WTC11 (cell line): Measurements from ENCODE around the gene TMEM231. TPM values are rescaled to one million over a fixed set of nuclear protein-coding genes. Genes with fewer than 3 reads are reported as not detected.
A peak's percentile ranks its signal among the peaks of the same experiment; 100 is the strongest.

Experiments
- ATAC-seq: fragments of 200-7000 bp; cut with Tn5 transposase; 2 replicates; pipeline ENCODE4 v1.10.0; 2021; ENCODE audit warnings: mild to moderate bottlenecking, moderate library complexity
- CTCF ChIA-PET: fragments of 300-600 bp; sonication (Branson Sonifier 250); formaldehyde crosslinking; loops from one replicate; lab custom pipeline; 2021; ENCODE audit warnings: antibody characterized with exemption; lab: Charles Lee
- POLR2A ChIA-PET: fragments of 350-600 bp; sonication (Branson Sonifier 250); formaldehyde crosslinking; loops from one replicate; lab custom pipeline; 2021; ENCODE audit warnings: antibody characterized with exemption; lab: Charles Lee
- DNase-seq: peaks from one replicate; pipeline ENCODE4 v3.0.0; 2021; ENCODE audit warnings: low spot score
- H3K27ac Mint-ChIP-seq: 2 replicates; pipeline ENCODE4 v1.8.0; 2021; ENCODE audit warnings: mixed read lengths
- H3K27me3 Mint-ChIP-seq: 2 replicates; pipeline ENCODE4 v1.8.0; 2021; ENCODE audit warnings: low read depth, mild to moderate bottlenecking, moderate library complexity, mixed read lengths
- H3K36me3 Mint-ChIP-seq: 2 replicates; pipeline ENCODE4 v1.8.0; 2021; ENCODE audit warnings: mixed read lengths
- H3K4me1 Mint-ChIP-seq: 2 replicates; pipeline ENCODE4 v1.8.0; 2022; ENCODE audit warnings: mixed read lengths
- H3K4me3 Mint-ChIP-seq: 2 replicates; pipeline ENCODE4 v1.8.0; 2021; ENCODE audit warnings: mild to moderate bottlenecking, moderate library complexity, mixed read lengths
- H3K9me3 Mint-ChIP-seq: 2 replicates; pipeline ENCODE4 v1.8.0; 2021; ENCODE audit warnings: mixed read lengths
- CREB1 ChIP-seq: sonication (generic); formaldehyde crosslinking; IDR thresholded peaks from 2 replicates; pipeline ENCODE4 v1.8.0; 2023; ENCODE audit warnings: mild to moderate bottlenecking, missing genetic modification reagents
- CREM ChIP-seq: sonication (generic); formaldehyde crosslinking; IDR thresholded peaks from 2 replicates; pipeline ENCODE4 v1.8.1; 2022; ENCODE audit warnings: mild to moderate bottlenecking, missing genetic modification reagents, moderate library complexity
- FOXK1 ChIP-seq: sonication (generic); formaldehyde crosslinking; IDR thresholded peaks from 2 replicates; pipeline ENCODE4 v1.8.0; 2022; ENCODE audit warnings: mild to moderate bottlenecking, moderate library complexity, missing genetic modification reagents
- IRF2 ChIP-seq: sonication (generic); formaldehyde crosslinking; IDR thresholded peaks from 2 replicates; pipeline ENCODE4 v1.8.0; 2022; ENCODE audit warnings: low read depth, missing genetic modification reagents, borderline replicate concordance
- JAZF1 ChIP-seq: fragments of 250-450 bp; sonication (Bioruptor Pico); IDR thresholded peaks from 2 replicates; pipeline ENCODE4 v1.9.0; 2021; ENCODE audit warnings: moderate library complexity, mild to moderate bottlenecking, inconsistent platforms
- JUN ChIP-seq: sonication (generic); formaldehyde crosslinking; IDR thresholded peaks from 2 replicates; pipeline ENCODE4 v1.8.0; 2023; ENCODE audit warnings: mild to moderate bottlenecking, missing genetic modification reagents
- NFYB ChIP-seq: sonication (generic); formaldehyde crosslinking; conservative IDR thresholded peaks from 2 replicates; pipeline ENCODE4 v1.8.0; 2022; ENCODE audit warnings: low read depth, missing genetic modification reagents
- NR1H2 ChIP-seq: sonication (generic); formaldehyde crosslinking; IDR thresholded peaks from 2 replicates; pipeline ENCODE4 v1.9.0; 2021; ENCODE audit warnings: mild to moderate bottlenecking, moderate library complexity, missing genetic modification reagents
- PRRX2 ChIP-seq: fragments of 250-450 bp; sonication (Bioruptor Pico); IDR thresholded peaks from 2 replicates; pipeline ENCODE4 v1.8.0; 2021; ENCODE audit warnings: mild to moderate bottlenecking
- RORB ChIP-seq: fragments of 250-450 bp; sonication (Bioruptor Pico); IDR thresholded peaks from 2 replicates; pipeline ENCODE4 v1.9.0; 2021; ENCODE audit warnings: mild to moderate bottlenecking
- SOX15 ChIP-seq: fragments of 250-450 bp; sonication (Bioruptor Pico); IDR thresholded peaks from 2 replicates; pipeline ENCODE4 v1.9.0; 2021; ENCODE audit warnings: mild to moderate bottlenecking
- ZNF121 ChIP-seq: sonication (generic); formaldehyde crosslinking; IDR thresholded peaks from 2 replicates; pipeline ENCODE4 v1.8.0; 2023; ENCODE audit warnings: missing genetic modification reagents
- ZNF138 ChIP-seq: sonication (generic); formaldehyde crosslinking; conservative IDR thresholded peaks from 2 replicates; pipeline ENCODE4 v1.8.1; 2022; ENCODE audit warnings: mild to moderate bottlenecking, moderate library complexity, missing genetic modification reagents
- ZNF396 ChIP-seq: fragments of 250-450 bp; sonication (Bioruptor Pico); IDR thresholded peaks from 2 replicates; pipeline ENCODE4 v1.8.0; 2021; ENCODE audit warnings: mild to moderate bottlenecking, moderate library complexity, borderline replicate concordance
- ZNF671 ChIP-seq: fragments of 250-450 bp; sonication (Bioruptor Pico); IDR thresholded peaks from 2 replicates; pipeline ENCODE4 v1.8.0; 2021; ENCODE audit warnings: mild to moderate bottlenecking
- total RNA-seq: library from RNA; stranded (reverse); gene quantifications from 3 replicates; pipeline ENCODE4 v1.2.3, GENCODE V29; 2021
- TF ChIP-seq, protein P1 (sequence below): sonication (generic); formaldehyde crosslinking; IDR thresholded peaks from 2 replicates; pipeline ENCODE4 v1.8.1; 2022; ENCODE audit warnings: missing genetic modification reagents, borderline replicate concordance
- TF ChIP-seq, protein P2 (sequence below): sonication (generic); formaldehyde crosslinking; conservative IDR thresholded peaks from 2 replicates; pipeline ENCODE4 v1.8.1; 2023; ENCODE audit warnings: mild to moderate bottlenecking, low read depth, missing genetic modification reagents, moderate library complexity
- TF ChIP-seq, protein P3 (sequence below): sonication (generic); formaldehyde crosslinking; IDR thresholded peaks from 2 replicates; pipeline ENCODE4 v1.8.1; 2023; ENCODE audit warnings: mild to moderate bottlenecking, moderate library complexity, missing genetic modification reagents
- TF ChIP-seq, protein P4 (sequence below): sonication (generic); formaldehyde crosslinking; IDR thresholded peaks from 2 replicates; pipeline ENCODE4 v1.8.0; 2022; ENCODE audit warnings: mild to moderate bottlenecking, missing genetic modification reagents
- TF ChIP-seq, protein P5 (sequence below): fragments of 250-450 bp; sonication (Bioruptor Pico); IDR thresholded peaks from 2 replicates; pipeline ENCODE4 v2.1.2; 2022; ENCODE audit warnings: mild to moderate bottlenecking, moderate library complexity

TMEM231 gene
- total RNA-seq, 1 experiment from 2014 or later: 12.0 TPM

DNA sequence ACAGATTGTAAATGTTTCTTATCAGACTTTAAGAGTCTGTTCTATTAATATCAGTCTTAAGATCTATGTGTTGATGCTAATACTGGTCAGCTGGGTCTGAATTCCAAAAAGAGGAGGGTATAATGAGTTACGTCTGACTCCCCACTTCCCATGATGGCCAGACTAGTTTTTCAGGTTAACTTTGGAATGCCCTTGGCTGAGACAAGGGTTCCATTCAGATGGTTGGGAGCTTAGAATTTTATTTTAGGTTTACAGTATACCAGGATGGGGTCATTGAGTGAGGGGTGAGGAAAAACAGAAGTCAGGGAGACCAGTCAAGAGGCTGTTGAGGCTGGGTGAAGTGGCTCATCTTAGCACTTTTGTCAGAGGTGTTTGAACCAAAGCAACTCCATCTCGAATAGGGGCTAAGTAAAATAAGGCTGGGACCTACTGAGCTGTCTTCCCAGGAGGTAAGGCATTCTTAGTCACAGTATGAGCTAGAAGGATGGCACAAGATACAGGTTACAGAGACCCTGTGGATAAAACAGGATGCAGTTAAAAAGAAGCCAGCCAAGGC is 2.9 kb upstream of the TMEM231 start:
- Mint-ChIP-seq H3K4me3 (no peak overlapping the region), H3K27ac (peak overlapping the region; percentile 52), H3K4me1 (peaks cover 39% of the 10 kb centered on the region), H3K9me3 (peaks cover 3% of the 10 kb centered on the region; the same call in 1 of the 2 replicates), H3K27me3 (peaks cover 3% of the 10 kb centered on the region; the same call in 1 of the 2 replicates), H3K36me3 (no peaks in the 10 kb centered on the region)
- DNase-seq: no peak
- ATAC-seq: no peak
- ChIA-PET CTCF (interaction anchor here (0.8 to 2.1 kb wide), 3 partner anchors 8 to 94 kb away, joined by 3 to 9 read pairs (median 5); partner anchors contain the start of gene TMEM170A), POLR2A (interaction anchor here (0.6 kb wide), 1 partner anchor 133 kb away, joined by 8 read pairs; no protein-coding TSS in a partner anchor)
- TF ChIP-seq, protein P1, sequence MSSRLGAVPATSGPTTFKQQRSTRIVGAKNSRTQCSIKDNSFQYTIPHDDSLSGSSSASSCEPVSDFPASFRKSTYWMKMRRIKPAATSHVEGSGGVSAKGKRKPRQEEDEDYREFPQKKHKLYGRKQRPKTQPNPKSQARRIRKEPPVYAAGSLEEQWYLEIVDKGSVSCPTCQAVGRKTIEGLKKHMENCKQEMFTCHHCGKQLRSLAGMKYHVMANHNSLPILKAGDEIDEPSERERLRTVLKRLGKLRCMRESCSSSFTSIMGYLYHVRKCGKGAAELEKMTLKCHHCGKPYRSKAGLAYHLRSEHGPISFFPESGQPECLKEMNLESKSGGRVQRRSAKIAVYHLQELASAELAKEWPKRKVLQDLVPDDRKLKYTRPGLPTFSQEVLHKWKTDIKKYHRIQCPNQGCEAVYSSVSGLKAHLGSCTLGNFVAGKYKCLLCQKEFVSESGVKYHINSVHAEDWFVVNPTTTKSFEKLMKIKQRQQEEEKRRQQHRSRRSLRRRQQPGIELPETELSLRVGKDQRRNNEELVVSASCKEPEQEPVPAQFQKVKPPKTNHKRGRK (CRISPR knock-in tag): no peak
- TF ChIP-seq CREM (CRISPR knock-in tag) (no peak), SOX15 (CRISPR knock-in tag) (no peak), ZNF396 (no peak)
- TF ChIP-seq, protein P2, sequence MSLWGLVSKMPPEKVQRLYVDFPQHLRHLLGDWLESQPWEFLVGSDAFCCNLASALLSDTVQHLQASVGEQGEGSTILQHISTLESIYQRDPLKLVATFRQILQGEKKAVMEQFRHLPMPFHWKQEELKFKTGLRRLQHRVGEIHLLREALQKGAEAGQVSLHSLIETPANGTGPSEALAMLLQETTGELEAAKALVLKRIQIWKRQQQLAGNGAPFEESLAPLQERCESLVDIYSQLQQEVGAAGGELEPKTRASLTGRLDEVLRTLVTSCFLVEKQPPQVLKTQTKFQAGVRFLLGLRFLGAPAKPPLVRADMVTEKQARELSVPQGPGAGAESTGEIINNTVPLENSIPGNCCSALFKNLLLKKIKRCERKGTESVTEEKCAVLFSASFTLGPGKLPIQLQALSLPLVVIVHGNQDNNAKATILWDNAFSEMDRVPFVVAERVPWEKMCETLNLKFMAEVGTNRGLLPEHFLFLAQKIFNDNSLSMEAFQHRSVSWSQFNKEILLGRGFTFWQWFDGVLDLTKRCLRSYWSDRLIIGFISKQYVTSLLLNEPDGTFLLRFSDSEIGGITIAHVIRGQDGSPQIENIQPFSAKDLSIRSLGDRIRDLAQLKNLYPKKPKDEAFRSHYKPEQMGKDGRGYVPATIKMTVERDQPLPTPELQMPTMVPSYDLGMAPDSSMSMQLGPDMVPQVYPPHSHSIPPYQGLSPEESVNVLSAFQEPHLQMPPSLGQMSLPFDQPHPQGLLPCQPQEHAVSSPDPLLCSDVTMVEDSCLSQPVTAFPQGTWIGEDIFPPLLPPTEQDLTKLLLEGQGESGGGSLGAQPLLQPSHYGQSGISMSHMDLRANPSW (CRISPR knock-in tag): no peak

DNA sequence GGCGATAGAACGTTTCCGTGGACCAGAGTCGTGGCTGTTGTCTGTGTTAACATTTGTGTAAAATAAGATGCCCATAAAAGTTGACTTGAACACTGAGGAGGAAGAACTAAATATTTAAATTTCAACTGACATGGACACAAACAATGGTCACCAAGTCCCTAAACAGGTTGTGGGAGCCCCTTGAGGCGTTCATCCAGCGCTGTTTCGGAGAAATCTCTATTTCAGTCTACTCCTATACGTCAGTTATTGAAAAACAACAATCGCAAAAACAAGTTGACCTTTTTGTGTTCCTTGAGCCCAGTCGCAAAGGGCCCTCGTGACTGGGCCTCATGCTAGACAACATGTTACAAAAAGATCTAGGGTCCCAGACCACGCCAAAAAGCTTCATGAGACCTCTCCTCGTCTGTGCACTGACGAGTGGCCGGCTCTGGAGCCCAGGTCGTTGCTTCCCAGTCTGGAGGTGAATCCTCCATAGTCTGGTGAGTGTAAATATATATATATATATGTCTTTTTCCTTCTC is 439 bp upstream of the TMEM231 start:
- CTCF ChIA-PET: interaction anchor here (0.8 to 3.1 kb wide), 4 partner anchors 21 to 67 kb away, joined by 3 to 29 read pairs (median 6); partner anchors contain the start of gene ADAT1
- H3K27me3 Mint-ChIP-seq: peaks cover 3% of the 10 kb centered on the region; the same call in 1 of the 2 replicates
- peak overlapping the region; percentile 100 for H3K4me3 Mint-ChIP-seq
- DNase-seq (no peak), ATAC-seq (no peak)
- H3K27ac Mint-ChIP-seq: no peak overlapping the region
- no peak for TF ChIP-seq ZNF671
- no peak for TF ChIP-seq IRF2 (CRISPR knock-in tag)
- TF ChIP-seq PRRX2 (CRISPR knock-in tag): no peak
- TF ChIP-seq, protein P3, sequence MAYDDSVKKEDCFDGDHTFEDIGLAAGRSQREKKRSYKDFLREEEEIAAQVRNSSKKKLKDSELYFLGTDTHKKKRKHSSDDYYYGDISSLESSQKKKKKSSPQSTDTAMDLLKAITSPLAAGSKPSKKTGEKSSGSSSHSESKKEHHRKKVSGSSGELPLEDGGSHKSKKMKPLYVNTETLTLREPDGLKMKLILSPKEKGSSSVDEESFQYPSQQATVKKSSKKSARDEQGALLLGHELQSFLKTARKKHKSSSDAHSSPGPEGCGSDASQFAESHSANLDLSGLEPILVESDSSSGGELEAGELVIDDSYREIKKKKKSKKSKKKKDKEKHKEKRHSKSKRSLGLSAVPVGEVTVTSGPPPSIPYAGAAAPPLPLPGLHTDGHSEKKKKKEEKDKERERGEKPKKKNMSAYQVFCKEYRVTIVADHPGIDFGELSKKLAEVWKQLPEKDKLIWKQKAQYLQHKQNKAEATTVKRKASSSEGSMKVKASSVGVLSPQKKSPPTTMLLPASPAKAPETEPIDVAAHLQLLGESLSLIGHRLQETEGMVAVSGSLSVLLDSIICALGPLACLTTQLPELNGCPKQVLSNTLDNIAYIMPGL (CRISPR knock-in tag): no peak
- no peak for TF ChIP-seq JAZF1 (CRISPR knock-in tag)
- no peak for TF ChIP-seq ZNF138
- TF ChIP-seq CREB1: no peak
- TF ChIP-seq NFYB (CRISPR knock-in tag): no peak
- no peak for TF ChIP-seq ZNF121 (CRISPR knock-in tag)
- no peak for TF ChIP-seq FOXK1
- TF ChIP-seq RORB (CRISPR knock-in tag): no peak
- no peak for TF ChIP-seq NR1H2 (CRISPR knock-in tag)
- TF ChIP-seq, protein P4, sequence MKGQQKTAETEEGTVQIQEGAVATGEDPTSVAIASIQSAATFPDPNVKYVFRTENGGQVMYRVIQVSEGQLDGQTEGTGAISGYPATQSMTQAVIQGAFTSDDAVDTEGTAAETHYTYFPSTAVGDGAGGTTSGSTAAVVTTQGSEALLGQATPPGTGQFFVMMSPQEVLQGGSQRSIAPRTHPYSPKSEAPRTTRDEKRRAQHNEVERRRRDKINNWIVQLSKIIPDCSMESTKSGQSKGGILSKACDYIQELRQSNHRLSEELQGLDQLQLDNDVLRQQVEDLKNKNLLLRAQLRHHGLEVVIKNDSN (CRISPR knock-in tag): no peak
- no peak for TF ChIP-seq JUN (CRISPR knock-in tag)
- TF ChIP-seq, protein P5, sequence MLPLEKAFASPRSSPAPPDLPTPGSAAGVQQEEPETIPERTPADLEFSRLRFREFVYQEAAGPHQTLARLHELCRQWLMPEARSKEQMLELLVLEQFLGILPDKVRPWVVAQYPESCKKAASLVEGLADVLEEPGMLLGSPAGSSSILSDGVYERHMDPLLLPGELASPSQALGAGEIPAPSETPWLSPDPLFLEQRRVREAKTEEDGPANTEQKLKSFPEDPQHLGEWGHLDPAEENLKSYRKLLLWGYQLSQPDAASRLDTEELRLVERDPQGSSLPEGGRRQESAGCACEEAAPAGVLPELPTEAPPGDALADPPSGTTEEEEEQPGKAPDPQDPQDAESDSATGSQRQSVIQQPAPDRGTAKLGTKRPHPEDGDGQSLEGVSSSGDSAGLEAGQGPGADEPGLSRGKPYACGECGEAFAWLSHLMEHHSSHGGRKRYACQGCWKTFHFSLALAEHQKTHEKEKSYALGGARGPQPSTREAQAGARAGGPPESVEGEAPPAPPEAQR: no peak
- H3K36me3 Mint-ChIP-seq: no peaks in the 10 kb centered on the region
- H3K4me1 Mint-ChIP-seq: peaks cover 35% of the 10 kb centered on the region
- POLR2A ChIA-PET: interaction anchor here (0.8 to 1.4 kb wide), 3 partner anchors 20 to 123 kb away, joined by 3 to 6 read pairs (median 4); partner anchors contain the start of genes CFDP1 and CHST5
- peaks cover 3% of the 10 kb centered on the region; the same call in 1 of the 2 replicates for H3K9me3 Mint-ChIP-seq
